NCI-H69 (cell line): ENCODE data around the gene DISP2.

ENCODE experiments used
- DNase-seq: peaks from one replicate; lab custom pipeline; 2025; lab: John Stamatoyannopoulos, UW

The DISP2 gene

GRCh38 chr15:40325700-40326099 is 32.3 kb upstream of the DISP2 start:
- no peak for DNase-seq

DNA sequence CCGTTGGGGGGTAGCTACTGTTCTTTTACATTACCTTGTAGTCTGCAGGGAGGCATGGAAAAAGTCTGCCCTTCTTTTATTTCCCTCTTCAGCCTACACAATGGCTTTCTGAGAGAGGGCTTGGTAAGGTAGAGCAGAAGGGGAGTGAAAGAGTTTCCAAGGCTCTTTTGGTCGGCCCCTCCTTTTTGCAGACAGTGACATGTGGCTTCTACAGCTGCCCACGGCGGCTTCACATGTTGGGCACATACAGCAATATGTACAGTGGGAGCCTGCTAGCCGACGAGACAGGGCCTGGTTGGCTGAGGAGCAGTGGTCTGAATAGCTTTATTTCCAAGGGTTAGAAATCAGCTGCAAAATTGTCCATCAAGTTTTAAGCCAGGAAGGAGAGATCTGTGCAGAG is 30.6 kb upstream of the DISP2 start:
- DNase-seq, result no peak

DNA sequence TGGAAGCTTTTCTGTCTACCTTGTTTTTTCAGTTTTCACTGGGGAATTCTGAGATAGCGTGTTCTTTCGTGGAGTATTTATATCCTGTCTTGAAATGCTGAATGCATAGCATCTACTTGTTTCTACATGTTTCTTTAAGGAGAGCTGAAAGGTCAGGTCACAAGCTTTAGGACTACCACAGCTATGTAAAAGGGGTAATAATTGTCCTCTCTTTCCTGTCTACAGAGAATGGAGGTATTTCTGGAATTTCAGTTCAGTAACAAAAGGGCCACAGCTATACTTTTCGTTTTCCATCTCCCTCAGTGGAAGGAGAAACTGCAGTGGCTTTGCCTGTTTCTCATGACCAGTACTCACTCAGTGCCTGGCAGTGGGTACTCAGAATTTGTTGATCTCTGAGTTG is 29.8 kb upstream of the DISP2 start:
- DNase-seq, result no peak

DNA sequence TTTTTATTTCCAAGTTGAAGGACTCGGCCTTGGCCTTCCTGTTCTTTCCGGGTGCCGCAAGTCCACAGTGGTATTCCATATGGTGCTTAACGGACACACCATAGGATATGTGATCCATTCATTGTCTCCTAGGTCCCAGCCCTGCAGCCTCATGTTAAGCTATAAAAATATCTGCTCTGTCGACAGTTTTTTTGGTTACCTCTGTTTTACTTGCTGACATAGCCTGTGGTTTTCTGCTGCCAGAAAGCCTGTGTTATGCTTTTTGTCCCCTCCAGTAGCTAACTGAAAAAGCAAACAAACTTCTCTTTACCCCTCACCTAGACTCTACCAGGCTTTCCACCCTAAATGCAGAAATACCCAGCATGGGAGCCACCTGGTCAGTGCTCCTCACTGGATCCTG is 29.3 kb upstream of the DISP2 start:
- DNase-seq, result no peak

- DNase-seq, result no peak
These were observed 28.2 kb upstream of the DISP2 start for GRCh38 chr15:40329804-40330203.

DNA sequence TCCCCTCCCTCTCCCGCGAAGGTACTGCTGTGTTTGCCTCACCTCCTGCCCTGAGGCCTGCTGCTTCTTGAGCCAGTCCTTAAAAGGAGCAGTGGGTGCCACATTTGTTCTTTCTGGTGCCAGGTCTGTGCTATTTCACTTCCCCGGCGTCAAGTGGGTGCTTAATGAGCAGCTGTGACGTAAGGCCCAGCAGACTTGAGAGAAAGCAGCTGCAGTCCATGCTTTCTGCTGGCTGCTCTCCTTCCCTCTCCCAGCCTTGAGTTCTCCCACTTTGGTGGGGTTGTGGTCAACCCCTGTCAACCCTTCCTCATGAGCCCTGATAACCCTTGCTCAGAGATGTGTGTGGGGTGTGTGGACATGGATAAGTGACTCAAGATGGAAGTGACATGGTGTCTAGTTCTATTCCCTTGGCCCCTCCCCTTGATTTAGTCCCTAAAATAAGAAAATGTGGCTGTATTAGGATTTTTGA is 27.6 kb upstream of the DISP2 start:
- DNase-seq, result peak; percentile 61

DNA sequence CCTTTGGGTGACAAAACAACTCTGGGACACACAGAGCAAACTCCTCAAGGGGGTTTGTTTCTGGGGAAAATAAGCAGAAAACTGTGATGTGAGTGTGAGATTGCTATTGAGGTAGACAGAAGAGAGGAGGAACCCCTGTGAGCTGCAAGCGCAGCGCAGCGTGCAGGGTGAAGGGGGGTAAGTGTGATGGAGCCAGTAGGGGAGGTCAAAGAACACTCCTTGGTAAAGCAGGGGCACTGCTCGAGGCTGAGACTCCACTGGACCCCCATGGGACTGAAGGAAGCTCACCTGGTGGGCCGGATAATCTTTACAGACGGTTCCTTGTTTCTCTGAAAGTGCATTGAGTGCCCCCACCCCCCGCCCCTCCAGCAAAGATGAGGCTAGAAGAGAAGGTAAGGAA is 27.0 kb upstream of the DISP2 start:
- DNase-seq, result no peak

- no peak for DNase-seq
These were observed 26.4 kb upstream of the DISP2 start for GRCh38 chr15:40331637-40332036.

- DNase-seq, result no peak
These were observed 25.8 kb upstream of the DISP2 start for GRCh38 chr15:40332113-40332781.

DNA sequence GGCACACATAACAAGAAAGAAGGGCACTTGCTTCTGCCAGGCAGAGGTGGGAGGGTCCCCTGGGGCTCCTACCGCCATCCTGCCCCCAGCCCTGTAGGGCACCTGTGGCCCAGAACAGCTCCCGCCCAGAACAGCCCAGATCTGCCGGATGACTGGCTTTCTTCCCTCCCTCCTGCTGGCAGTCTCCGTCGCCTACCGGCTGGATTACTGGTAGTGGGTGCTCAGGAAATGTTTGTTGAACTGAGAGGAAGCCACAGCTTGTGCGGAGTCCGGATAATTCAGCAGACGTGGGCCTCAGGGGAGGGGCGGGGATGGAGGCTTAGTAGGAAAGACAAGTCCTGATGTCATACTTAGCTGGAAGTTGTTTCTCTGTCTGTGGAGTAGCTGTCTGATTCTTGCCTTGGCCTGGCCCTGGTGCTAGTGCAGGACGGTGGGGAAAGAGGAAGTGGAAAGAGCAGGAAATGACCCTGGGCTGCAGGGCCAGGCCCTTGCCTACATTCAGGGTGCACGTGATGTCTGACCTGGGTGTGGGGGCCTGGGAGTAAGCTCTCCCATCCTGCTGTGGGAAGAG is 24.0 kb upstream of the DISP2 start:
- DNase-seq, result peak; percentile 89

DNA sequence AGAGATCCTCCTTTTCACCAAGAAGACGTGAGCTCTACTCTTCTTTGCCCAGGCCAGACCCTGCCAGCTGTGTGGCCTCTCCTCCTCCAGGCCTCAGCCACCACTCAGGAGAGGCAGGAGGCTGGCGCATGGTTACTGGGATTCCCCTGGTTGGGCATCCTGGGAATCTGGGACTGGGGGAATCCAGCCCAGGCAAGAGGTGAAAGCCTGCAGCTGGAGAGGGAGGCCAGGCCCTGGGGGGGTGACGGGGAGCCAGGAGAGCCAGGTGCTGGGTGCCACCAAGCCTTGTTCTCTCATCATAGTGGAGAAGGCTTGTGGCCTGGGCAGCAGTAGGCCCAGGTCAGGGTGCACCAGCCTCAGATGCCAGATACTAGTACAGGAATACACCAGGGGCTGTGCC is 23.5 kb upstream of the DISP2 start:
- no peak for DNase-seq

DNA sequence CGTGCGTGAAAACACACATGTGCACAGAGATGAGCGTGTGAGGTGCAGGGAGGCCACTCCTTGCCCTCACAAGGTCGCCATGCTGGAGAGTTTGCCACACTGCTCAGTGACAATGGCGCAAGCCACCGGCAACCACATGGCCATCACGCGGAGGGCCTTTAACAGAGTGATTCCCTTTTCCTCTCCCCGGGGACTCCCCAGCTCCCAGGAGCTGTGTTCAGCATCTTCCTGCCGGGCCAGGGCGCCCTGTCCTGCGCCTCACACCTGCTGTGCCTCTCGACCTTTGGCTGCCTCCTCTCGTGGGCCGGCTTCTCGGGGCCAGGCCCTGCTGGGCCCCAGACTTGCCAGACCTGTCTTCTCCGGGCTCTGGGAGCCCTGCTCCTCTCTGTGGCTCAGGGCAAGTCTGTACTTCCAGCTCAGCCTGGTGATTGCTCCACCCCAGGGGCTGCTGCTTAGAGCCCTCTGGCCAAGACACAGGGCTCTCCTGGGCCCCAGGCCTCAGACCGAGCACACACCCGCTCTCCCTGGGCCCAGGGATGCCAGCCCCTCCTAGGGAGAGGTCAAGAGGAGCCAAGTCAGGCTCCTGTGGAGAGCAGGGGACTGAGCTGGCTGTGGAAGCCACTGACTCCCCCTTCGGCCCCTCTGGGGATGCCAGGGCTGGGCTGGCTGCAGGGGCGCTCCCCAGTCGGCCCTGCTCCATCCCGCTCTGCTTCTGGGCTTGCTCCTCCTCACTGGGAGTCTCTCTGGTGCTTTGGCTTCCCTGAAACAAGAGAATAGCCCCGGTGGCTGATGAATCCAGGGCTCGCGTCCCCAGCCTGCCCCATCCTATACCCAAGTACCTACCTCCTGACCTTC is 22.9 kb upstream of the DISP2 start:
- no peak for DNase-seq

DNA sequence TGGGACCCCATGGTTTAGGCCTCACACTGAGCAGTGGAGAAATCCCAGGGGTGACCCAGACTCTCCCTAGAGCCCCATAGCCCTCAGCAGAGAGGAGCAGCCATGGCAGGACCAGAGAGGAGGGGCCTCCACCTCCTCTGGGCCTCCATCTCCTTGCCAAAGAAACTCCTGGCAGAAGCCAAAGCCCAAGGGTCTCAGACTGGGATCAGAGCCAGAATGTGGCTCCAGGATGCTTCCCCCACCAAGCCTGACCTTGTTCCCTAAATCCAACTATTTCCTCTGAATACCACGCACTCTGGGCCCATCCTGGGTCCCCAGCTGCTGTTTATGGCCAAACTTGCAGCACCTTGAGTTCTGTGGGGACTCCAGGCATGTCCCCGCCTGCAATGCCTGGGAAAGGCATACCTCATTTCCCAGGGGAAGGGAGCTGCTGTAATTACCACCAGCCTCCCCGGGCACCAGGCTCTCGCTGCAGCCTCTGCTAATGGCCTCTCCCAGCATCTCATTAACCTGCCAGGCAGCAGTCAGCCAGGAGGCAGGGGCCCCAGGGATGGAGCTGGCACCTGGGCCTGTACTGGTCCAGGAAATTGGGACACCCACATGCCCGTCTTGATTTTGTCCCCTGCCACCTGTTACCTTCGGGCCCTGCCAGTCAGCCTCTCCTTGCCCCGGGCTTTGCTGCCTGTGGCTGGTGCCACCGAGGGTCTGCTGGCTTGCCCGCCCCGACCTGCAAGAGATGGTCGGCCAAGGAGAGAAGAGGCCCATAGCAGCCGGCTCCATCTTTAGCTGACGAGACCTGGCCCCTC is 21.9 kb upstream of the DISP2 start:
- peak; percentile 92 for DNase-seq

GRCh38 chr15:40336744-40337122 is 21.3 kb upstream of the DISP2 start:
- peak; percentile 42 for DNase-seq

DNA sequence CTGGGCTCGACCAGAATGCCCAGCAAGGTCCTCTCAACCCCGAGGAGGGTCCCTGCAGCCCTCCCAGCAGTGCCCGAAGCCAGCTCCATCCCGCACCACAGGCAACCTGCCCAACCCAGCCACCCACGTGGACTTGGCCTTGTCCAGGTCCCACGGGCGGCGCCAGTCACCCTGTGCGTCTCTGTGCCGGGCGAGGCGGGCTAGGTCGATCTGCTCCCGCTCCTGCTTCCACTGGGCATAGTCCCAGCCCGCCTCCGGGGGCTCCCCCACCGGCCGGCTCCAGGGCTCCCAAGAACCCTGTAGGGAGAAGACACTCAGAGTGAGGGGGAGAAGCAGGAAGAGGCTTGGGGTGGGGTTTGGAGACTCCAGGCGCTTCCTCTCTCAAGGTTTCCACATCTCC is 20.4 kb upstream of the DISP2 start:
- DNase-seq, result no peak

DNA sequence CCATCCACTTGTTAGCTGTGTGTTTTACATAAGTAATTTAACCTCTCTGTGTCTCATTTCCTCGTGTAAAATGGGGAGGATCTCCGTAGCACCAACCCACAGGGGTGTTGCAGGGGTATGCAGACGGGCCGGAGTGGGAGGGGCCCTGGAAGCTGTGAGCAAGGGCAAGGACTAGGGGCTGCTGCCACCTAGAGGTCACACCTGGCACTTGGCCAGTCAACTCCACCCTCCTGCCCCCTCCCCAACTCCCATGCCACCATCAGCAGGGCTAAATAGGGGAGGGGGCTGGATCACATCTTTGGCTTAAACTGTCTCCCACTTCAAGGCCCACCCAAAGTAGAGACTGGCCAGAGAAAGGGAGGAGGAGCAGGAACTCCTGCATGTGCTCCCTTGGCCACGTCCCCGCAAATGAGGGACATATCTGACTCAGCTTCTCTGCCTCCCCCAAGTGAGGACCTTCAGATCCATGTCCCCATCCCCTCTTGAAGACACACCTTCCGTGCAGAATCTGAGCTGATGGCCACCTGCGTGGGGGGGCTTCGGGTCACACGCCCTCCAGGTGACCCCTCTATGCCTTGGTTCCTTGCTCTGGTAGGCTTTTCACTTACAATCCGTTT is 19.9 kb upstream of the DISP2 start:
- peak; percentile 84 for DNase-seq

DNA sequence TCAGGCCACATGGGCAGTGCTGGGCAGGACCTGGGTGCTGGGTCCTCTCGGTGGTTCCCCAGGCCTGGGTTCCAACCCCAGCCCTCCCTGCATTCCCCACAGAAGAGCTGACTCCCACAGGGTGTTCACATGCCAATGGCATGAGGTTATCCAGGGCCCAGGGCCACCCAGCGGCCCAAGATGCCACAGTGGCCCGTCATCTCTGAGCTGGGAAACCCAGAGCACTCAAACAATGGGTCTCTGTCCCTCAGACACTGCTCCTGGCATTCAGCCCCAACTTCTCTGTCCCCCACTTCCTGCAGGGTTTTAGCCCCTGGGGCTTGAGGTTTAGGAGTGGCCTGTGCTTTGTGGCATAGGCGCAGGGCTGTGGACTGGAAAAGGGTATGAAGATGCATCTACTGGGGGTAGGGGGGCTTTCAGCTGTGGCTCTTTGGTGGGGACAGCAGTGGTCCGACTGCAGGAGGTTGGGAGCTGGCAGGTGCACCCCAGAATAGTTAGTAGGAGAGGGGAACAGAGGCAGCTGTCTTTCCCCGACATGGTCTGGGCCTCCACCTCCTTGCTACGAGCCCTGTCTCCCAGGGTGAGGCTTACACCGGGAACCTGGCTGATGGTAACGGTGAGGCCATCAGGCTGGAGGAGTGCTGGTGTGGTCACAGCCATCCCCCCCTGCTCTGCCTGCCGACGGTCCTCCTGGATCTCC is 18.9 kb upstream of the DISP2 start:
- no peak for DNase-seq

- no peak for DNase-seq
These were observed 18.4 kb upstream of the DISP2 start for GRCh38 chr15:40339621-40339945.

DNA sequence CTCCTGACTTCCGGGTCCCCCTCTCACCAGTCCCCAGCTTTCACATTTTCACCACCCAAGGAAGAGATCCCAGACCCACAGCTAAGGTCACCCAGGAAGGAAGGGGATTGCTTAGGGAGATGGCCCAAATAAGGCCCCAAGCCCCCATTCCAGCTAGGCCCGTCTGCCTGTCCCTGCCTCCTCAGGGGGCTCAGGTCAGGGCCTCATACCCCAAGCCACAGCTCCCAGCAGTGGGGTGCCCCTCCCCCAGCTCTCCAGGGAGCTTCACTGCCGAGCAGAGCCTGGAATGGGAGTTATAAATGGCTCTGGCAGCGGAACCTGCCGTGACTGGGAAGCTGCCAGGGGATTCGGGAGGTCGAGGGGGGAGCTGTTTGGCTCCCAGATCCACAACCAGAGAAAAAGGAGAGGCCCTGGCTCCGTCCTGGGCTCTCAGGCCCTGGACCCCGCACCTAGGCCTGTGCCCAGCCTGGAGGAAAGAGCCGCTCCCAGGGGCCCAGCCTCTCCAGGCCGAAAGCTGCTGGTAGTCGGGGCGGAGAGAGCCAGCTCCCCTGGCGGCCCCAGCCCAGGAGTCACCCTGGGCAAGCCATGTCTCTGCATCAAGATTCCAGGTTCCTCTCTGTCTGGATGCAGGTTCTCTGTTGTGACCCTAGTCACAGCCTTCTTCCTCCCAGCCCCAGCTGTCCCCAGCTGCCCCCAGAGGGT is 17.8 kb upstream of the DISP2 start:
- DNase-seq, result peak; percentile 34

GRCh38 chr15:40340740-40341400 is 17.1 kb upstream of the DISP2 start, which contains the start of gene CCDC9B:
Gene CCDC9B, minus strand, starts transcription at chr15:40340939. Its CDS starts 120 bp downstream, at chr15:40340819.
- DNase-seq, result peak; percentile 94
